Head of caudate nucleus (tissue), 42 donors: Measurements from ENCODE around the gene TMEM132C.

Experiments used
- DNase-seq, 42 donors: peaks; one replicate each; pipeline versions ENCODE4 v3.0.0 to v3.0.0-alpha.2; 2020 to 2021; ENCODE audit warnings: mixed read lengths in 7 of 42
- intact Hi-C: fragments of 100-400 bp; cut with DNase I; formaldehyde crosslinking; loops from one replicate; pipeline ENCODE4 v1.15.0; 2022

Gene TMEM132C

GRCh38 chr12:128621304-128621703, 354.3 kb downstream of the TMEM132C start:
- intact Hi-C loops: no loop called here
- no peak for DNase-seq

GRCh38 chr12:128623748-128624147, 356.8 kb downstream of the TMEM132C start:
- intact Hi-C loops: no loop called here
- no peak for DNase-seq

- no peak for DNase-seq
These were observed 359.9 kb downstream of the TMEM132C start for GRCh38 chr12:128626808-128627320.

GRCh38 chr12:128627659-128628058, 360.7 kb downstream of the TMEM132C start:
- intact Hi-C loops: no loop called here
- DNase-seq: no peak

More at GRCh38 chr12:128626808-128627320, 359.9 kb downstream of the TMEM132C start:
- intact Hi-C loops: no loop called here

GRCh38 chr12:128629979-128630378, 363.0 kb downstream of the TMEM132C start:
- no peak for DNase-seq
- intact Hi-C loops: no loop called here

GRCh38 chr12:128637642-128638606, 371.0 kb downstream of the TMEM132C start:
- peak in 2 of 42 donors; percentile 15 to 20 for DNase-seq
- intact Hi-C loops: no loop called here

- DNase-seq: no peak
- intact Hi-C loops: no loop called here
These were observed 372.1 kb downstream of the TMEM132C start for GRCh38 chr12:128639089-128639488.

GRCh38 chr12:128643155-128643554, 376.2 kb downstream of the TMEM132C start:
- intact Hi-C loops: no loop called here
- DNase-seq: peak in 21 of 42 donors; percentile 5 to 51 (median 22)

- intact Hi-C loops: no loop called here
- DNase-seq: peak in 40 of 42 donors; percentile 16 to 81 (median 54)
These were observed 377.8 kb downstream of the TMEM132C start for GRCh38 chr12:128644664-128645296.

GRCh38 chr12:128649902-128650301, 382.9 kb downstream of the TMEM132C start:
- no peak for DNase-seq
- intact Hi-C loops: no loop called here

GRCh38 chr12:128652136-128652751, 385.3 kb downstream of the TMEM132C start:
- intact Hi-C loops: no loop called here
- DNase-seq: peak in 38 of 42 donors; percentile 6 to 78 (median 46)

GRCh38 chr12:128654468-128654867, 387.5 kb downstream of the TMEM132C start:
- DNase-seq: peak in 4 of 42 donors; percentile 8 to 42 (median 18)
- intact Hi-C loops: no loop called here

GRCh38 chr12:128657378-128657777, 390.4 kb downstream of the TMEM132C start:
- intact Hi-C loops: no loop called here

GRCh38 chr12:128660532-128661225, 393.7 kb downstream of the TMEM132C start:
- intact Hi-C loops: no loop called here
- DNase-seq: peak in 1 of 42 donors; percentile 14

More at GRCh38 chr12:128657378-128657777, 390.4 kb downstream of the TMEM132C start:
- no peak for DNase-seq

GRCh38 chr12:128661226-128661569, 394.2 kb downstream of the TMEM132C start:
- DNase-seq: no peak
- intact Hi-C loops: no loop called here

- no peak for DNase-seq
- intact Hi-C loops: no loop called here
These were observed 395.1 kb downstream of the TMEM132C start for GRCh38 chr12:128662101-128662500.

- no peak for DNase-seq
- intact Hi-C loops: no loop called here
These were observed 397.5 kb downstream of the TMEM132C start for GRCh38 chr12:128664501-128664900.

- intact Hi-C loops: no loop called here
- no peak for DNase-seq
These were observed 400.2 kb downstream of the TMEM132C start for GRCh38 chr12:128667193-128667592.

GRCh38 chr12:128671528-128672042, 404.6 kb downstream of the TMEM132C start:
- intact Hi-C loops: no loop called here
- DNase-seq: no peak
